ENCODE measurements around the gene GBP4.
A peak's percentile ranks its signal among the peaks of the same experiment; 100 is the strongest.

Gene GBP4

DNA sequence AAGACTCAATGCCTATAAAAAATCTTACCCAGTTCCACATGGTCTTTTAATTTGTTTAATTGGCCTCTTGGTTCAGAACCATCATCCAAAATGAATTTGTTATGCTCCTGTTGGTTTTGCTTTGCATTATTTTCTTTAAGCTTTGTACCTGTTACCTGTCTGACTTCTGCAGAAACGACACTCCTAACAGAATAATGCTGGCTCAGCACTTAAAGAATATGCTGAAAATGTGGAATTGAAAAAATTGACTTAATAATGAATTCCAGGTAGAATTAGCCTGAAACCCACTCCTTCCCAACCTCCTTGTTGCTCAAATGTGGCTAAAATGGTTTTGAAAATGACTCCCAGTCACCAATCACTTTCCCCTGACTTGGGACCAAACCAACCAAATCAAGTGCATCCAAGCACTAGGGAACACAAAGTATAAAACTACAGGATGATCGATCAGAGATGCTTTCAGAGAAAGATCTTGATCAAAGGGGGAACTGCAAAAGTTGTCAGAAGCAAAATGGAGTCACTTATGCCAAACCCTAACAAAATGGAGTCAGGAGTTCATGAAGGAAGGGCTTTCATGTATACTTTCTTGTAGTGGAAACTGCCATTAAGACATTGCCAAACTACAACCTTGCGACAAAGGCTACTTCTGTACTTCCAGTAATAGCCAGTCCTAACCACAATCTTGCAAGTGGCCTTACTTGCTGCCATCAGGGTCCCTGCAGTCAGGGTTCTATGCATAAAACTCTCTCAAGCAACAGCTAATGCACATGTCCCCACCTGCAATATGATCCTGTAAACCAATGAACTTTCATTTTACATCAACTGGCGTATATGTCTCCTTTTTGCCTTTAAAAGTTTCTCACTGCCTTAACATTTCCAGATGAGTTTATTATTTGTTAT lies 28.3 kb downstream of the GBP4 start:
- no peak for DNase-seq

DNA sequence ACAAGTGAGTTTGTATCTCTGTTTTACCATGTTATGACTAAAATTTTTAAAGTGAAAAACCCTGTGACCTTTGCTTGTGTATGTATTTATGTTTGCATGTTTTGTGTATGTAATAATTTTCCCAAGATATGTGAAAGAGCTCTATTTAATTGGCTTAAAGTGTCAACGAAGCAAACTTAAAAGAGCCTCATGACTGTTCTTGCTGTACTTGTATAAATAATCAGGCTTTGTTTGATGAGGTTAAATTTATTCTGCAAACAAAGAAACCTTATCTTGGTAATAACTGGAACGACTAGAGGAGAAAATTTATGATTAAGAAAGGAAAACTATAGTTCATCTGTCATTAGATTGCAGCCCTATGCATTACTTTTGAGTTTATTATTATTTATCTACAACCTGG lies 29.6 kb downstream of the GBP4 start:
- no peak for DNase-seq

DNA sequence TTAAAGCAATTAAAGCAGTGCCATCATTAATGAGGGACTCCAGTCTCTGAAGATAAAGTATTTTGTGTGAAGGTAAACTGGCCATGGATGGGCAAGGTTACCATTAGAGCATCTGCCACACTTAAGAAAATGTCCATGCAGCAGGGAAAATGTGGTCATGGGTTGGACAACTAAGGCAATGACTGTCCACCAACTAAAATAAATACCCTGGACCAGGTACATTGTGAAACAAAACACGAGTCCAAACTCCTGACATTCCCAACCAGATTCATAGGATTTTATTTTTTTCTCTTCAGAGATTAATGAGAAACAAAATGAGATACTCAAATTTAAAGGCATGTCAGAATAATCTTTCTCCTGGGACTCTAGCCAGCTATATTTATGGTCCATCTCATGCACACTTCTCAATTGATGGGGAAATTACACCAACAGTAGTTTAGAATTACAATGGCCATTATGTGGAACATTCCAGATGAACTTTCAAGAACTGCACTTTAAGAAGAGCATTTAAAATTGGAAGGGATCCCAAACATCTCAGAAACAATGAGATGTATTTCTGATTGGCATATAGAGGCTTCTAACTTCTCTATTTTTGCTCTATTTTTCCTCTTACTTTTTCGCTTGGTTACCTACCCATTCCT lies 31.0 kb downstream of the GBP4 start:
- DNase-seq, result no peak

DNA sequence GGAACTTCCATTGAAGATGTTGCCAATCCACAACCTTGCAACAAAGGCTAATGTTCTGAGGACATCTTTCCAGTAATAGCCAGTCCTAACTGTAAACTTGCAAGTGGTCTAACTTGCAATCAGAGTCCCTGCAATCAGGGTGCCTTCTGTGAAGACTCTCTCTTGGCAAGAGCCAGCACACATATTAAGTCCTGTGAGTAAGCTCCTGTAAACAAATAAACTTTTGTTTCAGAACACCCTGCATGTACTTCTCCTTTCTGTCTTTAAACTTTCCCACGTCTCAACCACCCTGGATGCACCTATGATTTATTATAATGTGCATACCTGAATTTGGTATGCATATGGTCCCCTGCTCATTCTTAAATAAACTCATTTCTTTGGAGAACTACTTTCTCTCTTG lies 32.0 kb downstream of the GBP4 start:
- no peak for DNase-seq

DNA sequence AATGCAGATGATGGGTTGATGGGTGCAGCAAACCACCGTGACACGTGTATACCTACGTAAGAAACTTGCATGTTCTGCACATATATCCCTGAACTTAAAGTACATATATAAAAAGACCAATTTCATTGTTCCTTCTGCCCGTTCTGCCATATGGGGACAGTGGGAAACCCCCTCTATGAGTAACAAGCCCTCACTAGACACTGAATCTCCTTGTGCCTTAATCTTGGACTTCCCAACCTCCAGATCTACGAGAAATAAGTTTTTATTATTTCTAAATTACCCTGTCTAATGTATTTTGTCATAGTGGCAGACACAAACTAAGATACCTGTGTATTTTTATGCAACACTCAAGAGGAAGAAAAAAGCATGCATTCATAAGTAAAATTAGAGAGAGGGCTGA lies 32.9 kb downstream of the GBP4 start:
- no peak for DNase-seq

DNA sequence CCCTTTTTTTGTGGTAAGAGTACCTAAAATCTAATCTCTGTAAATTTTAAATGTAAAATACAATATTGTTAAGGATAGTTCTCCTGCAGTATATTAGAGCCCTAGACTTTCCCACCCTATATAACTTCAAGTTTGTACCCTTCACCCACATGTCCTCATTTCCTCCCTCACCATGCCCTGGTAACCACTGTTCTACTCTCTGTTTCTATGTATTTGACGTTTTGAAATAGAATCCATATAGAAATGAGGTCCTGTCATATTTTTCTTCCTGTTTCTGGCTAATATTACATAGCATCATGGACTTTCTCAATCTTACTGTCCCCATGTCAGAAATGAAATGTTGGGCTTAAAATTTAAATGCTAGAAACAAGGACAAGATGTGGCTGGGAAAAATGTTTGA lies 47.7 kb downstream of the GBP4 start:
- DNase-seq, result no peak

DNA sequence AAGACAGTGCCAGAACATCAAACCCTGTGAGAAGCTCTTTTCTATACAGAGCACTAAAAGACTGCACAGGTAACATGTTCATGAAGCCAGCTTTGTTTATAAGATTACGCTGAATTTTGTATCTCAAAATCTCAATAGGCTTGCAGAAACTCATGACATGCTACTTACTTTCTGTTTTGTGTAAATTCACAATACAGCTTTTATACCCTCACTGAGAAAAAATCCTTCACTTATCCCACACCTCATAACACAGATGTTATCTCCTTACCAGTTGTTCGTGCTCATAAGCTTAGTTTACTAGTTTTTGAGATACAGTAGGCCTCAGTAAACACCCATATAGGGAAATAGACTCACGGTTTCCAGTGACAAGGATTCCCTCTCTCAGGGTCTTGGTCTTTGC lies 48.8 kb downstream of the GBP4 start:
- no peak for DNase-seq

DNA sequence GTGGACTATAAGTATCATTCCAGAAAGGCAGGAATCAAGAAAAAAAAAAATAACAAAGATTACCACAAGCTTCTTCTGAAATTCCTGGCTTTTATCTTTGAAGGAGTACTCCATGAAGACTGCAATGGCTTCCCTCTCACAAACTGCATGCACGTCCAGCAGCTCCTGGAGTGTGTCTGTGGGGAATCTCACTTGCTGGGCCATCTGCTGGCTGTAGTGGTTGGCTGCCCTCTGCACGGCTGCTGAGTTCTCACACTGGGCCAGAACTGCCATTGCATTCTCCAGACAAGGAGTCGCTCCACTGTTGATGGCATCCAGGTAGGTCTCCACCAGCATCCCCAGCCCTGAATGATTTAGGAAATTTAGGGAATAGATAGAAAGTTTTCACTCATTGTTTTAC lies 49.5 kb downstream of the GBP4 start:
- DNase-seq, result peak; percentile 1

DNA sequence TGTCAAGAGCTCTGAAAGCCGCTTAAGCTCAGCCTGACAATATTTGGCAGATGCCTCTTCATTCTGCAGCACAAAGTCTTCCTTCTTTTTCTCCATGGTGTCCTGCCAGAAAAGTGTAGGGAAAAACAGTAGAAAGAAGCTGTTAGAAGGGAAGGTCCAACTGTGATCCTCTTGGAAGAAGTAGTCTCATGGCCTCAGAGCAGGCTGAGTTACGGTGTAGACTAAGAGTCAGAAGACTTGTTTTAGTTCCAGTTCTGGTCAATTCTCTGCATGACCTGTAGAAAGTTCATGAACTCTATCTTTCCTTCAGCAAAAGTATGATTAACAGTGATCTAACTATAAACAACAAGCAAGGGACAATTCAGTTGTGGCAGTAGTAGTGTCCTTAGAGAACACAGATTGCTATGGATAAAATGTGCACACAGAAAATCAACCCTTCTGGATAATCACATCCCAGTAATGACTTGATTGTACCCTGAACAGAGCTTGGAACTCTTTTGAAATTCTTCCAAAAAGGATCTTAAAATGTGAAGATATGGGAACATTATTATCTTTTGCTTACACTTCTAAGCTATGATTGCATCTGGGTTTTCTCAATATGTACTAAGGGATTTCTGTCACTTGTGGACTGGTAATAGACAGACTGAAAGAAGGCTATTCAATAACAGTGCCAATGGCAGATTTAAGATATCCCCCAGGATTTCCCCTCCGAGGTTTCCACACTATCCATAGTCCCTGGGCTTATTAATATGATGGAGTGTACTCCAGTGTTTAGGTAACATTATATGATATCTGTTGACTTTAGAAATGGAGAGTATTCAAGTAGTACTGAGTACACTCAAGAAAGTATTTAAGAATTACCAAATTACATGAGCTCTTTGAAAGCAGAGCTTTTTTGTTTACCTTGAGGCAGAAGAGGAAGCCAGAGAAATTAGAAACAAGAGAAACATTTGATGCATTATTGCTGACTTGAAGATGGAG lies 50.8 kb downstream of the GBP4 start:
- no peak for DNase-seq

DNA sequence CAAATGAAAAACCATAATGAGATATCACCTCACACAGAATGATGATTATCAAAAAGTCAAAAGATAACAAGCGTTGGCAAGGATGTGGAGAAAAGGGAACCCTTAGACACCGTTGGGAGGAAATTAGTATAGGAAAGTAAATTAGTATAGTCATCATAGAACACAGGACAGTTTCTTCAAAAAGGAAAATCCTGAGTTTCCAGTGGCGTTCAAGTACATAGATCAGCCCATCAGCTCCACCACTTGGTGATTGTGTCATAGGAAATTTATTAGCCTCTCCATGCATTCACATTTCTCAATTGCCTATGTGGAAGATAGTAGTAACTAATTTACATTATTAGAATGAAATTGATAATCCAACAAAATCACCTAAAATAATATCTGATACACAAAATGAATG lies 52.0 kb downstream of the GBP4 start:
- DNase-seq, result no peak

DNA sequence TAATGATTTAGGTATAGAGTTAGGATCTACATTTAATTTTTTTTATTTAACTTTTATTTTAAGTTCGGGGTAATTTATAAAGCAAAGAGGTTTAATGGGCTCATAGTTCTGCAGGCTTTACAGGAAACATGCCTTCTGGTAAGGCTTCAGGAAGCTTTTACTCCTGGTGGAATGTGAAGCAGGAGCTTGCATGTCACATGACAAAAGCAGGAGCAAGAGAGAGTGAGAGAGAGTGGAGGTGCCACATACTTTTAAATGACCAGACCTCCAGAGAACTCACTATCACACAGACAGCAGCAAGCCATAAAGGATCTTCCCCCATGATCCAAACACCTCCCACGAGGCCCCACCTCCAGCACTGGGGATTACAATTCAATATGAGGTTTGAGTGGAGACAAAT lies 55.3 kb downstream of the GBP4 start:
- DNase-seq, result no peak

DNA sequence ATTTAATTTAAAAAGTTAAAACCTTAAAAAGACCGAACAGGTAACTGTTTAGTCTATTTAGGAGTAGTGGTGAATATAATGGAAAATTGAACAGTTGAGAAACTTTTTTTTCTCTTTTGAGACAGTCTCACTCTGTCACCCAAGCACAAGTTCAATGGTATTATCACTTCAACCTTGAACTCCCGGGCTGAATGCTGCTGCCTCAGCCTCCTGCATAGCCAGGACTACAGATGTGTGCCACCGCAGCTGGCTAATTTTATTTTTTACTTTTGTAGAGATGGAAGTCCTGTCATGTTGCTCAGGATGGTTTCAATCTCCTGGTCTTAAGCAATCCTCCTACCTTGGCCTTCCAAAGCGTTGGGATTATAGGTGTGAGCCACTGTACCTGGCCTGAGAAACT lies 56.6 kb downstream of the GBP4 start:
- no peak for DNase-seq

DNA sequence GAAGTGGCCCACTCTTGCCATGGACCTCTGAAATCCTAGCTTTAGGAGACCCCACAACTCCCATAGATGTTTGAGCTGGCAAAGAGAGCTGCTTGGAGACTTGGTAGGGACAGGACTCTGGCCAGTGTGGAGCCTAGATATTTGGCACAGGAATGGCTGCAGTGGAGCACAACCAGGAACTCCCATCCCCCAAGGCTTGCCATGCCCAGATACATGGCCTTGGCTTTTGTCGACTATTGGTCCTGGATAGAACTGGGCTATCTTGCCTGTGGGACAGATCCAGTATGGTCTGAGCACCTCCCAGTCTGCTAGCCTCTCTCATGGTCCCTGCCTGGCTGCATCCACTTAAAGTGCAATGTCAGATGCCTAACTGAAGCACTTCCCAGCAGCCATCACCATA lies 65.0 kb downstream of the GBP4 start:
- no peak for DNase-seq
